Lower lobe of right lung (tissue), 2 donors: Measurements from ENCODE around the gene CDC42EP1. TPM values are rescaled to one million over a fixed set of nuclear protein-coding genes. Genes with fewer than 3 reads are reported as not detected.

Experiments
- ATAC-seq, 2 donors: fragments of 200-7000 bp; cut with Tn5 transposase; one replicate each; pipeline ENCODE4 v1.9.1; 2020 to 2022; ENCODE audit warnings: mild to moderate bottlenecking in 2 of 2, moderate library complexity in 2 of 2
- DNase-seq: peaks from one replicate; pipeline ENCODE4 v3.0.0-alpha.2; 2020
- H3K27ac ChIP-seq: fragments of 200-600 bp; one replicate; pipeline ENCODE4 v1.8.0; 2022
- H3K27me3 ChIP-seq: fragments of 200-600 bp; one replicate; pipeline ENCODE4 v1.8.0; 2022; ENCODE audit warnings: low read depth
- H3K36me3 ChIP-seq: fragments of 200-600 bp; one replicate; pipeline ENCODE4 v1.8.0; 2022; ENCODE audit warnings: mild to moderate bottlenecking
- H3K4me1 ChIP-seq: fragments of 200-600 bp; one replicate; pipeline ENCODE4 v1.8.0; 2022
- H3K4me3 ChIP-seq: fragments of 200-600 bp; one replicate; pipeline ENCODE4 v1.8.0; 2022; ENCODE audit warnings: mild to moderate bottlenecking
- H3K9me3 ChIP-seq: fragments of 200-600 bp; one replicate; pipeline ENCODE4 v1.8.0; 2022
- CTCF ChIP-seq: fragments of 200-600 bp; IDR thresholded peaks from one replicate; pipeline ENCODE4 v1.8.0; 2022; ENCODE audit warnings: antibody characterized with exemption, mild to moderate bottlenecking
- intact Hi-C: fragments of 100-400 bp; cut with DNase I; formaldehyde crosslinking; loops from one replicate; pipeline ENCODE4 v1.11.0; 2022
- total RNA-seq: library from RNA; stranded (reverse); fragmentation: NEBNext Ultra II Directional; extraction: Animal tissue kit (Norgen Biotek cat#: 25700); gene quantifications from one replicate; pipeline ENCODE4 v1.2.1, GENCODE V29; 2021
- donor health status: DM: no; HTN: yes; CAD: no; lungs with severe emphysema.

The CDC42EP1 gene
- total RNA-seq, 1 donor from 2014 or later = 46.0 TPM

DNA sequence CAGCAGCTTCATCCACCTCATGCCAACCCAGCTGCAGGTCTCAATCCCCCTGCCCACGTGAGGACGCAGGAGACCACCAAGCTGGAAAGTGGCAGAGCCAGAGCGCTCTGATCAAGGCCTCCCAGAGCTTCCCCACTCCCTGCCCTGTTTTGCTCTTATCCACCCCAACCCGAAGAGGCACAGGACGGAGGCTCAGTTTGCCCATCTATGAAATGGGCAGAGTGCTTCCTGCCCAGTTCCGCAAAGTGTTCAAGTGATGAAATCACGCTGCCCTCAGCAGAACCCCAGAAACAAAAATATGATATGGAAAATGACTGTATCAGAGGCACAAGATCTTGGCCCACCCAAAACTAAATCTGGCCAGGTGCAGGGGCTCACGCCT, 11.7 kb downstream of the CDC42EP1 start:
- intact Hi-C loops = no loop called here

GRCh38 chr22:37575490-37576003, 15.3 kb downstream of the CDC42EP1 start:
- Histone ChIP-seq H3K27ac (no peak overlapping the region), H3K9me3 (no peaks in the 10 kb centered on the region), H3K27me3 (no peaks in the 10 kb centered on the region), H3K4me1 (peaks cover 27% of the 10 kb centered on the region), H3K4me3 (no peak overlapping the region), H3K36me3 (no peaks in the 10 kb centered on the region)
- ATAC-seq = no peak
- TF ChIP-seq CTCF = no peak
- no peak for DNase-seq
- intact Hi-C loops = no loop called here

More for the DNA sequence above, 11.7 kb downstream of the CDC42EP1 start:
- no peak for ATAC-seq
- no peak for TF ChIP-seq CTCF
- H3K27me3 ChIP-seq = no peaks in the 10 kb centered on the region
- H3K9me3 ChIP-seq = no peaks in the 10 kb centered on the region
- H3K27ac ChIP-seq = no peak overlapping the region
- DNase-seq = no peak
- H3K4me3 ChIP-seq = no peak overlapping the region
- H3K4me1 ChIP-seq = peaks cover 49% of the 10 kb centered on the region
- peaks cover 20% of the 10 kb centered on the region for H3K36me3 ChIP-seq

DNA sequence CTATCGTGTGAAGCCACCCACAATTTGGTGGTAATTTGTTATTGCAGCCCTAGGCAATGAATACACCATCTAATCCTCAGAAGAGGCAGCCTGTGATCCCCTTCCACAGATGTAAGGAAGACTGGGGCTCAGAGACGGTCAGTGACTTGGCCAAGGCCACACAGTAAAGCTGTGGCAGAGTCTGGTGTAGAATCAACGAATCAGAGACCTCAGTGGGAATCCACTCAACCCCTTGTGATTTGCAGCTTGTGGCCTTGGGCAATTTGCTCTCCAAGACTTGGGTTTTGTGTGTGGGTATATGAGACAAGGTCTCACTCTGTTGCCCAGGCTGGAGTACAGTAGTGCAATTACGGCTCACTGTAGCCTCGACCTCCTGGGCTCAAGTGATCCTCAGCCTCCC, 17.7 kb downstream of the CDC42EP1 start:
- Histone ChIP-seq H3K4me3 (no peak overlapping the region), H3K4me1 (peaks cover 45% of the 10 kb centered on the region), H3K36me3 (no peaks in the 10 kb centered on the region), H3K9me3 (no peaks in the 10 kb centered on the region), H3K27ac (no peak overlapping the region), H3K27me3 (no peaks in the 10 kb centered on the region)
- no peak for TF ChIP-seq CTCF
- no peak for DNase-seq
- ATAC-seq = no peak
- intact Hi-C loops = no loop called here

GRCh38 chr22:37581504-37581903, 21.2 kb downstream of the CDC42EP1 start:
- DNase-seq = peak; percentile 71
- Histone ChIP-seq H3K9me3 (no peaks in the 10 kb centered on the region), H3K36me3 (no peaks in the 10 kb centered on the region), H3K4me3 (no peak overlapping the region), H3K27me3 (no peaks in the 10 kb centered on the region), H3K4me1 (peaks cover 28% of the 10 kb centered on the region), H3K27ac (peak overlapping the region; percentile 19)
- TF ChIP-seq CTCF = no peak
- intact Hi-C loops = no loop called here
- peak; percentile 78 to 83 for ATAC-seq

- H3K27me3 ChIP-seq = no peaks in the 10 kb centered on the region
- no peak for TF ChIP-seq CTCF
- H3K27ac ChIP-seq = no peak overlapping the region
- H3K9me3 ChIP-seq = no peaks in the 10 kb centered on the region
- no peak for DNase-seq
- intact Hi-C loops = no loop called here
- no peak for ATAC-seq
- H3K4me3 ChIP-seq = no peak overlapping the region
- H3K36me3 ChIP-seq = no peaks in the 10 kb centered on the region
- peaks cover 28% of the 10 kb centered on the region for H3K4me1 ChIP-seq
These were observed 22.2 kb downstream of the CDC42EP1 start for GRCh38 chr22:37582526-37582925.
